Measurements from ENCODE around the gene CALHM5. TPM values are rescaled to one million over a fixed set of nuclear protein-coding genes. Genes with fewer than 3 reads are reported as not detected.

CALHM5 gene
- total RNA-seq, 1 experiment from 2014 or later = 0.05 TPM

- intact Hi-C loops (cut with micrococcal nuclease) = no loop called here
- POLR2A ChIA-PET = no interaction called here
- CTCF ChIA-PET = interaction anchor here (1.6 to 1.8 kb wide), 2 partner anchors 274 to 293 kb away, joined by 8 read pairs; no protein-coding TSS in a partner anchor
- Histone ChIP-seq H3K27ac (ENCODE audit: low read depth, low read length) (no peak overlapping the region), H3K9me3 (ENCODE audit: control insufficient read depth in 1 of 2, insufficient read depth in 1 of 2, low read depth in 1 of 2, low read length in 2 of 2) (no peaks in the 10 kb centered on the region), H3K4me2 (ENCODE audit: low read length) (no peak overlapping the region), H3K9me2 (ENCODE audit: insufficient read depth) (no peaks in the 10 kb centered on the region), H3K9ac (ENCODE audit: low read length) (no peak overlapping the region), H3K79me2 (ENCODE audit: insufficient read depth, low read length) (no peaks in the 10 kb centered on the region), H3K27me3 (ENCODE audit: insufficient read depth, low read length) (no peaks in the 10 kb centered on the region), H2AFZ (ENCODE audit: low read depth, low read length, poor library complexity, severe bottlenecking) (no peak overlapping the region), H4K20me1 (ENCODE audit: insufficient read depth) (no peaks in the 10 kb centered on the region), H3K36me3 (ENCODE audit: control insufficient read depth in 1 of 2, insufficient read depth in 2 of 2, low read length in 2 of 2) (no peaks in the 10 kb centered on the region), H3K4me1 (ENCODE audit: control insufficient read depth in 1 of 2, insufficient read depth in 2 of 2, low read length in 2 of 2) (peaks cover 3 to 18% of the 10 kb centered on the region in 2 experiments; a peak in 3 of 4 replicates), H3K4me3 (replicated peaks in 1 of 2; ENCODE audit: low read depth in 1 of 2, low read length in 2 of 2) (no peak overlapping the region)
- DNase-seq (ENCODE audit: low read depth, low spot score) = no peak
- BruUV-seq (replicated peaks) = no TSS peak
- RAD21 ChIA-PET (ENCODE audit: low non-redundant PET in 1 of 2, low total read pairs in 2 of 2, uncharacterized antibody in 2 of 2, unreplicated experiment in 2 of 2) = no interaction called here
- TF ChIP-seq RAD21 (IDR thresholded peaks at IDR 0.05; ENCODE audit: low read depth) = no peak
- TF ChIP-seq ZNF274 (IDR thresholded peaks at IDR 0.05; ENCODE audit: low read depth, low read length) = no peak
- TF ChIP-seq, protein P1, sequence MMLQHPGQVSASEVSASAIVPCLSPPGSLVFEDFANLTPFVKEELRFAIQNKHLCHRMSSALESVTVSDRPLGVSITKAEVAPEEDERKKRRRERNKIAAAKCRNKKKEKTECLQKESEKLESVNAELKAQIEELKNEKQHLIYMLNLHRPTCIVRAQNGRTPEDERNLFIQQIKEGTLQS (IDR thresholded peaks at IDR 0.05) = no peak
- no peak for TF ChIP-seq EGR1 (IDR thresholded peaks at IDR 0.05; ENCODE audit: low read depth)
- TF ChIP-seq TCF7L2 (IDR thresholded peaks at IDR 0.05; ENCODE audit: borderline replicate concordance, extremely low read depth, insufficient read depth, insufficient read length) = no peak
- no peak for TF ChIP-seq POLR2AphosphoS5 (IDR thresholded peaks at IDR 0.05; ENCODE audit: low read depth, low read length)
- TF ChIP-seq ZFX (IDR thresholded peaks at IDR 0.05) = no peak
- no peak for TF ChIP-seq SIN3A (IDR thresholded peaks at IDR 0.05; ENCODE audit: low read depth)
- TF ChIP-seq ZBTB33 (IDR thresholded peaks at IDR 0.05; ENCODE audit: extremely low read depth, insufficient replicate concordance, low read length) = no peak
- no peak for TF ChIP-seq FOSL1 (IDR thresholded peaks at IDR 0.05; ENCODE audit: low read depth)
- no peak for TF ChIP-seq JUND (IDR thresholded peaks at IDR 0.05)
- no peak for TF ChIP-seq YY1 (IDR thresholded peaks at IDR 0.05; ENCODE audit: extremely low read depth, insufficient replicate concordance, low read depth, low read length)
- no peak for TF ChIP-seq ELF1 (IDR thresholded peaks at IDR 0.05; ENCODE audit: borderline replicate concordance, low read depth)
- TF ChIP-seq, protein P2, sequence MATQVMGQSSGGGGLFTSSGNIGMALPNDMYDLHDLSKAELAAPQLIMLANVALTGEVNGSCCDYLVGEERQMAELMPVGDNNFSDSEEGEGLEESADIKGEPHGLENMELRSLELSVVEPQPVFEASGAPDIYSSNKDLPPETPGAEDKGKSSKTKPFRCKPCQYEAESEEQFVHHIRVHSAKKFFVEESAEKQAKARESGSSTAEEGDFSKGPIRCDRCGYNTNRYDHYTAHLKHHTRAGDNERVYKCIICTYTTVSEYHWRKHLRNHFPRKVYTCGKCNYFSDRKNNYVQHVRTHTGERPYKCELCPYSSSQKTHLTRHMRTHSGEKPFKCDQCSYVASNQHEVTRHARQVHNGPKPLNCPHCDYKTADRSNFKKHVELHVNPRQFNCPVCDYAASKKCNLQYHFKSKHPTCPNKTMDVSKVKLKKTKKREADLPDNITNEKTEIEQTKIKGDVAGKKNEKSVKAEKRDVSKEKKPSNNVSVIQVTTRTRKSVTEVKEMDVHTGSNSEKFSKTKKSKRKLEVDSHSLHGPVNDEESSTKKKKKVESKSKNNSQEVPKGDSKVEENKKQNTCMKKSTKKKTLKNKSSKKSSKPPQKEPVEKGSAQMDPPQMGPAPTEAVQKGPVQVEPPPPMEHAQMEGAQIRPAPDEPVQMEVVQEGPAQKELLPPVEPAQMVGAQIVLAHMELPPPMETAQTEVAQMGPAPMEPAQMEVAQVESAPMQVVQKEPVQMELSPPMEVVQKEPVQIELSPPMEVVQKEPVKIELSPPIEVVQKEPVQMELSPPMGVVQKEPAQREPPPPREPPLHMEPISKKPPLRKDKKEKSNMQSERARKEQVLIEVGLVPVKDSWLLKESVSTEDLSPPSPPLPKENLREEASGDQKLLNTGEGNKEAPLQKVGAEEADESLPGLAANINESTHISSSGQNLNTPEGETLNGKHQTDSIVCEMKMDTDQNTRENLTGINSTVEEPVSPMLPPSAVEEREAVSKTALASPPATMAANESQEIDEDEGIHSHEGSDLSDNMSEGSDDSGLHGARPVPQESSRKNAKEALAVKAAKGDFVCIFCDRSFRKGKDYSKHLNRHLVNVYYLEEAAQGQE (IDR thresholded peaks at IDR 0.05; ENCODE audit: low read depth) = no peak
- ATAC-seq = no peak
Measured at GRCh38 chr6:116562019-116562403, 50.6 kb downstream of the CALHM5 start.

Data from HCT116 (cell line).